Measurements from ENCODE around the gene RABEPK. TPM values are rescaled to one million over a fixed set of nuclear protein-coding genes. Genes with fewer than 3 reads are reported as not detected.

Gene RABEPK
- total RNA-seq, 4 donors from 2014 or later: 11.4 to 14.6 (median 13.3) TPM

- H3K4me3 ChIP-seq: no peak overlapping the region
These were observed 53.9 kb downstream of the RABEPK start for GRCh38 chr9:125254231-125254630.

GRCh38 chr9:125255781-125256391 lies 55.5 kb downstream of the RABEPK start:
- DNase-seq (ENCODE audit: low spot score in 2 of 2): no peak
- no peaks in the 10 kb centered on the region for H3K27me3 ChIP-seq
- no peak overlapping the region for H3K27ac ChIP-seq
- H3K36me3 ChIP-seq: no peaks in the 10 kb centered on the region
- 35% methylated on average over 2 of the region's 2 CpGs for WGBS
- H3K9me3 ChIP-seq: no peaks in the 10 kb centered on the region
- H3K4me3 ChIP-seq: no peak overlapping the region
- TF ChIP-seq, protein P1, sequence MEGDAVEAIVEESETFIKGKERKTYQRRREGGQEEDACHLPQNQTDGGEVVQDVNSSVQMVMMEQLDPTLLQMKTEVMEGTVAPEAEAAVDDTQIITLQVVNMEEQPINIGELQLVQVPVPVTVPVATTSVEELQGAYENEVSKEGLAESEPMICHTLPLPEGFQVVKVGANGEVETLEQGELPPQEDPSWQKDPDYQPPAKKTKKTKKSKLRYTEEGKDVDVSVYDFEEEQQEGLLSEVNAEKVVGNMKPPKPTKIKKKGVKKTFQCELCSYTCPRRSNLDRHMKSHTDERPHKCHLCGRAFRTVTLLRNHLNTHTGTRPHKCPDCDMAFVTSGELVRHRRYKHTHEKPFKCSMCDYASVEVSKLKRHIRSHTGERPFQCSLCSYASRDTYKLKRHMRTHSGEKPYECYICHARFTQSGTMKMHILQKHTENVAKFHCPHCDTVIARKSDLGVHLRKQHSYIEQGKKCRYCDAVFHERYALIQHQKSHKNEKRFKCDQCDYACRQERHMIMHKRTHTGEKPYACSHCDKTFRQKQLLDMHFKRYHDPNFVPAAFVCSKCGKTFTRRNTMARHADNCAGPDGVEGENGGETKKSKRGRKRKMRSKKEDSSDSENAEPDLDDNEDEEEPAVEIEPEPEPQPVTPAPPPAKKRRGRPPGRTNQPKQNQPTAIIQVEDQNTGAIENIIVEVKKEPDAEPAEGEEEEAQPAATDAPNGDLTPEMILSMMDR (IDR thresholded peaks at IDR 0.05): no peak
- TF ChIP-seq POLR2AphosphoS5 (IDR thresholded peaks at IDR 0.05) (no peak), POLR2A (IDR thresholded peaks at IDR 0.05) (no peak), EP300 (IDR thresholded peaks at IDR 0.05) (no peak)
- H3K4me1 ChIP-seq: no peaks in the 10 kb centered on the region

More at GRCh38 chr9:125254231-125254630, 53.9 kb downstream of the RABEPK start:
- H3K27me3 ChIP-seq: no peaks in the 10 kb centered on the region
- no peaks in the 10 kb centered on the region for H3K36me3 ChIP-seq
- DNase-seq (ENCODE audit: low spot score in 2 of 2): no peak
- H3K27ac ChIP-seq: no peak overlapping the region
- no peaks in the 10 kb centered on the region for H3K4me1 ChIP-seq
- H3K9me3 ChIP-seq: no peaks in the 10 kb centered on the region
- TF ChIP-seq POLR2AphosphoS5 (IDR thresholded peaks at IDR 0.05) (no peak), POLR2A (IDR thresholded peaks at IDR 0.05) (no peak), EP300 (IDR thresholded peaks at IDR 0.05) (no peak)
- TF ChIP-seq, protein P1 (IDR thresholded peaks at IDR 0.05): no peak

GRCh38 chr9:125258160-125258785 lies 57.9 kb downstream of the RABEPK start:
- peaks cover 11% of the 10 kb centered on the region for H3K4me1 ChIP-seq
- H3K27ac ChIP-seq: no peak overlapping the region
- TF ChIP-seq POLR2A (IDR thresholded peaks at IDR 0.05) (no peak), EP300 (IDR thresholded peaks at IDR 0.05) (no peak), POLR2AphosphoS5 (IDR thresholded peaks at IDR 0.05) (no peak)
- TF ChIP-seq, protein P1 (IDR thresholded peaks at IDR 0.05): no peak
- H3K36me3 ChIP-seq: no peaks in the 10 kb centered on the region
- H3K27me3 ChIP-seq: no peaks in the 10 kb centered on the region
- H3K4me3 ChIP-seq: no peak overlapping the region
- H3K9me3 ChIP-seq: no peaks in the 10 kb centered on the region
- WGBS: 89% methylated on average over 6 of the region's 6 CpGs
- DNase-seq (ENCODE audit: low spot score in 2 of 2): no peak

DNA sequence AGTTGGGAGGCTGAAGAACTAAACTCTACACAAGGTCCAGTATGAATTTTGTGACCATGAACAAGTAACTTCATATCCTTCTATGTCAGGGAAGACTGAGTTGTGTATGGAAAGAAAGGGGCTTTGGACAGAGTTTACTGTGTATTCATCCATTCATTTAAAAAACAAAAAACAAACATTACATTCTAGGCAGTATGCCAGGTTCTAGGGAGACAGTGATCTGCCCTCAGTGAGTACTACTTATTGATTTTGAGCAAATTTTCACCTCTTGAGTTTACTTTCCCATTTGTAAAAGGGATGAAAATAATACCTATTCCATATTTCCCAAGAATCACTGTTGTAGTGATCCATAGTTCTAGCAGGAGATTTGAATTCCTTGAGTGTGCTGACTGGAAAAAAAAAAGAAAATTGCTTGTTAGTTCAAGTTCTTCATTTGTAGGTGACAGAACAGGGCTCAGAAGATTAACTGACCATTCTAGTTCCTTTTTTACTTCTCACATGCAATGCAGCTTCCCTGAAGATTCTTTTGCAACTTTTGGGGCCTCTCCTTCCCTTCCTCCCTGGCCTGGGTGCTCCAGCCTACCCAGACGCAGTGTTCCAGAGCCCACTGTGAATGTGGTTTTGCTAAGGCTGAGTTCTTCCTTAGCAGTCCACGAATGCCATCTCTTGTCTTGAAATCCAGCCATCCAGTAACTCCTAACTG lies 58.6 kb downstream of the RABEPK start:
- H3K36me3 ChIP-seq: no peaks in the 10 kb centered on the region
- no peak overlapping the region for H3K27ac ChIP-seq
- WGBS: 73% methylated on average over 2 of the region's 2 CpGs

More for the DNA sequence above, 58.6 kb downstream of the RABEPK start:
- Histone ChIP-seq H3K27me3 (no peaks in the 10 kb centered on the region), H3K4me1 (peaks cover 17% of the 10 kb centered on the region), H3K9me3 (no peaks in the 10 kb centered on the region), H3K4me3 (no peak overlapping the region)
- TF ChIP-seq POLR2A (IDR thresholded peaks at IDR 0.05) (no peak), POLR2AphosphoS5 (IDR thresholded peaks at IDR 0.05) (no peak), EP300 (IDR thresholded peaks at IDR 0.05) (no peak)
- TF ChIP-seq, protein P1 (IDR thresholded peaks at IDR 0.05): no peak
- DNase-seq (ENCODE audit: low spot score in 2 of 2): no peak

Measured in suprapubic skin (tissue), 4 donors.